HL-60 (cell line): ENCODE measurements around the gene HIPK2.

Experiments used
- CTCF ChIP-seq: IDR thresholded peaks from one replicate; pipeline ENCODE4 v1.5.1; 2011; ENCODE audit warnings: low read length, control low read depth, inconsistent platforms; ENCODE audit not compliant: insufficient read depth
- GABPA ChIP-seq: IDR thresholded peaks from 2 replicates; pipeline ENCODE4 v1.6.1; 2012; ENCODE audit warnings: low read depth
- POLR2AphosphoS5 ChIP-seq: IDR thresholded peaks from 2 replicates; pipeline ENCODE4 v1.6.1; 2012; ENCODE audit warnings: low read depth
- REST ChIP-seq: IDR thresholded peaks from 2 replicates; pipeline ENCODE4 v1.6.1; 2012; ENCODE audit warnings: low read depth; ENCODE audit not compliant: insufficient replicate concordance
- SPI1 ChIP-seq: IDR thresholded peaks from 2 replicates; pipeline ENCODE4 v1.6.1; 2012; ENCODE audit warnings: low read depth, mild to moderate bottlenecking, borderline replicate concordance

- TF ChIP-seq CTCF (no peak), REST (no peak), POLR2AphosphoS5 (no peak), GABPA (no peak), SPI1 (no peak)
Observed at GRCh38 chr7:139534096-139534495, 243.7 kb downstream of the HIPK2 start.
